GM12891 (cell line): ENCODE data around the gene PPP3R1.

ENCODE experiments used
- POLR2A ChIP-seq: IDR thresholded peaks from 2 replicates; pipeline ENCODE4 v1.6.1; 2011; ENCODE audit warnings: low read depth, low read length, control low read depth
- POLR2AphosphoS5 ChIP-seq: IDR thresholded peaks from 2 replicates; pipeline ENCODE4 v1.6.1; 2011; ENCODE audit warnings: low read depth, low read length, control low read depth
- POU2F2 ChIP-seq: IDR thresholded peaks from 2 replicates; pipeline ENCODE4 v1.6.1; 2011; ENCODE audit warnings: low read depth, mild to moderate bottlenecking, control low read depth, low read length, moderate library complexity
- SPI1 ChIP-seq: IDR thresholded peaks from 2 replicates; pipeline ENCODE4 v1.6.1; 2011; ENCODE audit warnings: low read depth, low read length, control low read depth
- TAF1 ChIP-seq: IDR thresholded peaks from 2 replicates; pipeline ENCODE4 v1.6.1; 2011; ENCODE audit warnings: low read depth, low read length, control low read depth

- TF ChIP-seq POLR2A (no peak), SPI1 (no peak), POLR2AphosphoS5 (no peak), POU2F2 (no peak), TAF1 (no peak)
These were observed 40.7 kb upstream of the PPP3R1 start for GRCh38 chr2:68293024-68293423.
